GM12875 (cell line): ENCODE data around the gene LGMN.

Experiments used
- H3K4me3 ChIP-seq: one replicate; pipeline ENCODE4 v1.5.1; 2011; ENCODE audit warnings: low read depth, low read length, control low read depth
- CTCF ChIP-seq: IDR thresholded peaks from 2 replicates; pipeline ENCODE4 v1.5.1; 2011; ENCODE audit warnings: low read depth, mild to moderate bottlenecking, control low read depth, inconsistent platforms, low read length, moderate library complexity, borderline replicate concordance; ENCODE audit not compliant: insufficient read depth

LGMN gene

GRCh38 chr14:92712654-92713051 is 35.8 kb downstream of the LGMN start:
- no peak for TF ChIP-seq CTCF
- H3K4me3 ChIP-seq, result no peak overlapping the region

- TF ChIP-seq CTCF, result no peak
- no peak overlapping the region for H3K4me3 ChIP-seq
Observed at GRCh38 chr14:92711976-92712653, 36.3 kb downstream of the LGMN start.

- no peak overlapping the region for H3K4me3 ChIP-seq
- no peak for TF ChIP-seq CTCF
Observed at GRCh38 chr14:92710001-92710341, 38.5 kb downstream of the LGMN start.

GRCh38 chr14:92709340-92710000 is 39.0 kb downstream of the LGMN start:
- H3K4me3 ChIP-seq, result no peak overlapping the region
- TF ChIP-seq CTCF, result no peak

GRCh38 chr14:92706386-92706785 is 42.0 kb downstream of the LGMN start:
- H3K4me3 ChIP-seq, result no peak overlapping the region
- no peak for TF ChIP-seq CTCF

GRCh38 chr14:92704821-92705220 is 43.6 kb downstream of the LGMN start:
- no peak overlapping the region for H3K4me3 ChIP-seq
- TF ChIP-seq CTCF, result no peak

- no peak overlapping the region for H3K4me3 ChIP-seq
- TF ChIP-seq CTCF, result no peak
Observed at GRCh38 chr14:92704036-92704804, 44.2 kb downstream of the LGMN start.
